OCI-LY3 (cell line): ENCODE data around the gene LCN2.

Experiments used
- EZH2phosphoT487 ChIP-seq: fragments of 200-600 bp; shearing (Covaris generic); IDR thresholded peaks from 2 replicates; pipeline ENCODE4 v1.6.1; 2018; ENCODE audit warnings: antibody characterized with exemption, mixed run types, low read depth
- TF ChIP-seq, protein P1 (sequence below): fragments of 200-600, 300-600 bp; sonication (generic); IDR thresholded peaks from 2 replicates; pipeline ENCODE4 v1.5.1; 2014; ENCODE audit warnings: antibody characterized with exemption, low read length, low read depth

DNA sequence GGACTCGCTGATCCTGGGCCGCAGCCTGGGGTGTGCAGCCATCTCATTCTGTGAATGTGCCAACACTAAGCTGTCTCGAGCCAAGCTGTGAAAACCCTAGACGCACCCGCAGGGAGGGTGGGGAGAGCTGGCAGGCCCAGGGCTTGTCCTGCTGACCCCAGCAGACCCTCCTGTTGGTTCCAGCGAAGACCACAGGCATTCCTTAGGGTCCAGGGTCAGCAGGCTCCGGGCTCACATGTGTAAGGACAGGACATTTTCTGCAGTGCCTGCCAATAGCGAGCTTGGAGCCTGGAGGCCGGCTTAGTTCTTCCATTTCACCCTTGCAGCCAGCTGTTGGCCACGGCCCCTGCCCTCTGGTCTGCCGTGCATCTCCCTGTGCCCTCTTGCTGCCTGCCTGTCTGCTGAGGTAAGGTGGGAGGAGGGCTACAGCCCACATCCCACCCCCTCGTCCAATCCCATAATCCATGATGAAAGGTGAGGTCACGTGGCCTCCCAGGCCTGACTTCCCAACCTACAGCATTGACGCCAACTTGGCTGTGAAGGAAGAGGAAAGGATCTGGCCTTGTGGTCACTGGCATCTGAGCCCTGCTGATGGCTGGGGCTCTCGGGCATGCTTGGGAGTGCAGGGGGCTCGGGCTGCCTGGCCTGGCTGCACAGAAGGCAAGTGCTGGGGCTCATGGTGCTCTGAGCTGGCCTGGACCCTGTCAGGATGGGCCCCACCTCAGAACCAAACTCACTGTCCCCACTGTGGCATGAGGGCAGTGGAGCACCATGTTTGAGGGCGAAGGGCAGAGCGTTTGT lies 41.6 kb upstream of the LCN2 start:
- TF ChIP-seq EZH2phosphoT487 = no peak
- TF ChIP-seq, protein P1, sequence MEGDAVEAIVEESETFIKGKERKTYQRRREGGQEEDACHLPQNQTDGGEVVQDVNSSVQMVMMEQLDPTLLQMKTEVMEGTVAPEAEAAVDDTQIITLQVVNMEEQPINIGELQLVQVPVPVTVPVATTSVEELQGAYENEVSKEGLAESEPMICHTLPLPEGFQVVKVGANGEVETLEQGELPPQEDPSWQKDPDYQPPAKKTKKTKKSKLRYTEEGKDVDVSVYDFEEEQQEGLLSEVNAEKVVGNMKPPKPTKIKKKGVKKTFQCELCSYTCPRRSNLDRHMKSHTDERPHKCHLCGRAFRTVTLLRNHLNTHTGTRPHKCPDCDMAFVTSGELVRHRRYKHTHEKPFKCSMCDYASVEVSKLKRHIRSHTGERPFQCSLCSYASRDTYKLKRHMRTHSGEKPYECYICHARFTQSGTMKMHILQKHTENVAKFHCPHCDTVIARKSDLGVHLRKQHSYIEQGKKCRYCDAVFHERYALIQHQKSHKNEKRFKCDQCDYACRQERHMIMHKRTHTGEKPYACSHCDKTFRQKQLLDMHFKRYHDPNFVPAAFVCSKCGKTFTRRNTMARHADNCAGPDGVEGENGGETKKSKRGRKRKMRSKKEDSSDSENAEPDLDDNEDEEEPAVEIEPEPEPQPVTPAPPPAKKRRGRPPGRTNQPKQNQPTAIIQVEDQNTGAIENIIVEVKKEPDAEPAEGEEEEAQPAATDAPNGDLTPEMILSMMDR = no peak
